GM18909 (cell line): ENCODE measurements around the gene TBX20.
"Not testable (repeated sequence)": the region's sequence is repeated elsewhere in the genome, so short reads cannot be mapped to it uniquely, and the experiment has no call there.

Source experiments
- ATAC-seq: cut with Tn5 transposase; IDR thresholded peaks from one replicate; pipeline ENCODE4 v1.9.1; 2021; ENCODE audit warnings: mild to moderate bottlenecking; ENCODE audit not compliant: unreplicated experiment, poor library complexity

Gene TBX20

DNA sequence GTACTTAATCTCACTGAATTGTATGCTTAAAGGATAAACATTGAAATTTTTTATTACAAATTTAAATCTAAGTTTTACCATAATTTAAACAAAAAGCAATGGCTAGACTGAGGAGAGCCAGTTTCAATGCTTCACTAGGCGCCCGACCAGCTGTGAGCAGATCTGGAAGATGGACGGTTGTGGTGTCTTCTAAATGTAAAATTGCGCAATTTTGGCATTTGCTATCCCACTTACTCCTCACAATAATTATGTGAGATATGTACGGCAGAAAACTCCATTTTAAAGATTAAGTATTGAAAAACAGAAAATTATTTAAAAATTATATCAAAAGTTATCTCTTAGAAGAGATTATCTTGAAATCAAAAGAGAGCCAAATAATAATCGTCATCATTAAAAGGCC lies 73.2 kb downstream of the TBX20 start:
- ATAC-seq = not testable (repeated sequence)

DNA sequence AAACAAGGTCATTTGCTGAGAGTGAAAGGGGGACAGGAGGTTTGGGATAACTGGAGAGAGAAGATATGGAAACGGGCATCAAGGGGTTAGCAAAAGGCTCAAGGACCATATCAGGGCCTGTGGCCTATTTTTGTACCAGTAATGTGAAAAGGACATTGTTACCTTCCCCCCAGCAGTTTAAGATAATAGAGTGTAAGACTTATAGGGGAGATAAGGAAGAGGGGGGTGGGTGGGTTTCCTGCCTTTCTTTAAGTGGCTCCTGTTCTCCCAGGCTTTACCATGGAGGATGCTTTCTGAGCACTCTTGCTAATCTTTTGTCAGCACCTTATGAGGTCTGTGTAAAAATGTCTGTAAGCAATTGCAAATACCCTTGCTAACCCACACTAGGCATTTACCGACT lies 80.7 kb downstream of the TBX20 start:
- ATAC-seq = not testable (repeated sequence)

DNA sequence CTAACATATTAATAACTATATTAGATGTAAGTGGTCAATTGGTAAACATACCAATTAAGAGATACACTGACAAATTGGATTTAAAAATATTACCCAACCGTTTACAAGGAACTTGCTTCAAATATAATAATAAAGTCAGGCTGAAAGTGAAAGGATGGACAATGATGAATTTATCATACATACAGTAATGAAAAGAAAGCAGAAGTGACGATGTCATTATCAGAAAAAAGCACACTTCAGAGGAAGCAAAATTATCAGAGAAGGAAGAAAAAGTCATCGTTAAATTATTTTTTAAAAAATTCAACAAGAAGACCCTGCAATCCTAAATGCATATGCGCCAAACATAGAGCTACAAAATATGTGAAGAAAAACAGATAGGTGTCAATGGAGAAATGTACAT lies 81.8 kb downstream of the TBX20 start:
- not testable (repeated sequence) for ATAC-seq

DNA sequence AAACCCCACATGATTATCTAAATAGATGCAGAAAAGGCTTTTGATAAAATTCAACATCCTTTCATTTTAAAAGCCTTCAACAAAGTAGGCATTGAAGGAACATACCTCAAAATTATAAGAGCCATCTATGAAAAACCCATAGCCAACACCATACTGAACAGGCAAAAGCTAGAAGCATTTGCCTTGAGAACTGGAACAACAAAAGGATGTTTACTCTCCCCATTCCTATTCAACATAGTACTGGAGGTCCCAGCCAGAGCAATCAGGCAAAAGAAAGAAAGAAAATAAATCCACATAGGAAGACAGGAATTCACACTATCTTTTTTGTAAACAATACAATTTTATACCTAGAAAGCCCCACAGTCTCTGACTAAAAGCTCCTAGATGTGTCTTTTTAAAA lies 86.2 kb downstream of the TBX20 start:
- not testable (repeated sequence) for ATAC-seq

DNA sequence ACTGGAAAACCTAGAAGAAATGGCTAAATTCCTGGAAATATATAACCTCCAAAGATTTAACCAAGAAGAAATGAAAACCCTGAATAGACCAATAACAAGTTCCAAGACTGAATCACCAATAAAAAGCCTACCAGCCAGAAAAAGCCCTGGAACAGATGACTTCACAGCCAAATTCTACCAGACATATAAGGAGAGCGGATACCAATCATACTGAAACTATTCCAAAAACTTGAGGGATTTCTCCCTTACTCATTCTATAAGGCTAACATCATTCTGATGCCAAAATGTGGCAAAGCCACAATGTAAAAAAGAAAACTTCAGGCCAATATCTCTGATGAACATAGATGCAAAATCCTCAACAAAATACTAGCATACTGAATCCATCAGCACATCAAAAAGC lies 86.7 kb downstream of the TBX20 start:
- ATAC-seq = not testable (repeated sequence)

DNA sequence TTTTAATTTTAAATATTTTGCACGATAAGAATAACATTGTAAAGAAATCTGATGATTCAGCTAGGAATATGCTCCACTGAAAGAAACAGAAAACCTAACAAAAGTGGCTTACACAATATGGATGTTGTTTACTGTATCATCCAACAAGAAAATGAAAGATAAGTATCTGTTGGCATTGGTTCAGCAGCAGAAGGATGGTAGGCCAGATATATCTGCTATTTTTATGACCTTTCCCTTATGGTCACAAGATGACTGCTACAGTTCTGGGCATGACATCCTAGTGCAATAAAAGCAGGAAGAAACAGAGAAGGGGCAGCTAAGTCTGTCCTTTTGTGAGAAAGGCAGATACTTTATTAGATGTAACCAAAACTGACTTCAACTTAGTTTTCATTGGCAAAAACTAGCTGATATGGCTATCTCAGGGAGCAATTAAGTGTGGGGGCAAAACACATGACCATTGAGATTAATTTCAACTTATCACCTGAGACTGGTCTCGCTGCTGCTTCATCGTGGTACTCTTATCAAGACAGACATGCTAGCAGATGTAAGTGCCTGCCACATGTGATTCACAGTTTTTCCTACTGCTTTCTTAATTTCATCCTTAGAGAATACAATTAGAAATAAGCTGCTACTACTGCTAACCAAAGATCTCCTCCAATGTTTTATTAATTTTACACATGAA lies 92.7 kb downstream of the TBX20 start:
- not testable (repeated sequence) for ATAC-seq
